Effector memory CD8-positive, alpha-beta T cell (primary cell): Measurements from ENCODE around the gene DLL3.
"Not testable (repeated sequence)": the region's sequence is repeated elsewhere in the genome, so short reads cannot be mapped to it uniquely, and the experiment has no call there.

Experiments used
- ATAC-seq: fragments of 150-1000 bp; cut with Tn5 transposase; replicated peaks from 2 replicates; pipeline ENCODE4 v1.10.0; 2021; ENCODE audit warnings: mild to moderate bottlenecking, moderate library complexity
- DNase-seq, 3 experiments: peaks; one replicate each; pipeline ENCODE4 v3.0.0; 2021
- H3K27ac Mint-ChIP-seq, 2 donors: one replicate each; pipeline ENCODE4 v1.8.0; 2022; ENCODE audit warnings: mild to moderate bottlenecking in 2 of 2, mixed read lengths in 2 of 2, moderate library complexity in 2 of 2
- H3K27me3 Mint-ChIP-seq, 2 donors: one replicate each; pipeline ENCODE4 v1.8.0; 2022; ENCODE audit warnings: mixed read lengths in 2 of 2
- H3K36me3 Mint-ChIP-seq: one replicate; pipeline ENCODE4 v1.8.0; 2022; ENCODE audit warnings: mild to moderate bottlenecking, moderate library complexity, mixed read lengths; ENCODE audit not compliant: insufficient read depth
- H3K4me1 Mint-ChIP-seq, 2 donors: one replicate each; pipeline ENCODE4 v1.8.0; 2022; ENCODE audit warnings: low read depth in 2 of 2, mixed read lengths in 2 of 2
- H3K4me3 Mint-ChIP-seq, 2 donors: one replicate each; pipeline ENCODE4 v1.8.0; 2022; ENCODE audit warnings: mild to moderate bottlenecking in 2 of 2, mixed read lengths in 2 of 2, moderate library complexity in 2 of 2
- H3K9me3 Mint-ChIP-seq, 2 donors: one replicate each; pipeline ENCODE4 v1.8.0; 2022; ENCODE audit warnings: mixed read lengths in 2 of 2
- total RNA-seq, 9 experiments: gene quantifications; one replicate each; lab custom pipeline; 2026; lab: John Stamatoyannopoulos, UW

Gene DLL3, protein sequence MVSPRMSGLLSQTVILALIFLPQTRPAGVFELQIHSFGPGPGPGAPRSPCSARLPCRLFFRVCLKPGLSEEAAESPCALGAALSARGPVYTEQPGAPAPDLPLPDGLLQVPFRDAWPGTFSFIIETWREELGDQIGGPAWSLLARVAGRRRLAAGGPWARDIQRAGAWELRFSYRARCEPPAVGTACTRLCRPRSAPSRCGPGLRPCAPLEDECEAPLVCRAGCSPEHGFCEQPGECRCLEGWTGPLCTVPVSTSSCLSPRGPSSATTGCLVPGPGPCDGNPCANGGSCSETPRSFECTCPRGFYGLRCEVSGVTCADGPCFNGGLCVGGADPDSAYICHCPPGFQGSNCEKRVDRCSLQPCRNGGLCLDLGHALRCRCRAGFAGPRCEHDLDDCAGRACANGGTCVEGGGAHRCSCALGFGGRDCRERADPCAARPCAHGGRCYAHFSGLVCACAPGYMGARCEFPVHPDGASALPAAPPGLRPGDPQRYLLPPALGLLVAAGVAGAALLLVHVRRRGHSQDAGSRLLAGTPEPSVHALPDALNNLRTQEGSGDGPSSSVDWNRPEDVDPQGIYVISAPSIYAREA
- 0 to 3.2 (median 0.51) reads per million in 9 experiments for total RNA-seq

DNA sequence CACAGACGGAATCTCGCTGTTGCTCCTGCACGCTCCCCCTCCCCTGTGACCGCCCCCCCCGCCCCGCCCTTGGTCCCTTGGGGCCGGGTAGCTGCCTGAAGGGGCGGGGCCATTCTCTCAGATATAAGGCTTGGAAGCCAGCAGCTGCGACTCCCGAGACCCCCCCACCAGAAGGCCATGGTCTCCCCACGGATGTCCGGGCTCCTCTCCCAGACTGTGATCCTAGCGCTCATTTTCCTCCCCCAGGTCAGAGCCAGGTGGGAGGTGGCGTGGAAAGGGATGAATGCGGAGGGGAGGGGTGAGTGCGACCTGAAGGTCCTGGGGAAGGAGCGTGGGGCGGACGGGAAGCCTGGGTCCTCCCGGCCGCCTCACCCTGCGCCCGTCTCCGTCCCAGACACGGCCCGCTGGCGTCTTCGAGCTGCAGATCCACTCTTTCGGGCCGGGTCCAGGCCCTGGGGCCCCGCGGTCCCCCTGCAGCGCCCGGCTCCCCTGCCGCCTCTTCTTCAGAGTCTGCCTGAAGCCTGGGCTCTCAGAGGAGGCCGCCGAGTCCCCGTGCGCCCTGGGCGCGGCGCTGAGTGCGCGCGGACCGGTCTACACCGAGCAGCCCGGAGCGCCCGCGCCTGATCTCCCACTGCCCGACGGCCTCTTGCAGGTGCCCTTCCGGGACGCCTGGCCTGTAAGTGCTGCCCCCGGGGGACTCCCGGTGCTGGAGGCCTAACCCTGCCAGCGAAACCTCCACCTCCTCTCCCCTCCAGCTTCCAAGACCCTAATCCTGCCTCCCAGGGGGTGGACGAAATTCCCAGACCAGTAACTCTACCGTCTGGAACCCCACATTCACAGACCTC, at the start of gene DLL3:
TSS of gene DLL3 (plus strand) at position 150 of the 845 bp plus-strand sequence. CDS start at position 178, 28 bp downstream.
- Mint-ChIP-seq H3K36me3 (peaks cover 12% of the 10 kb centered on the region), H3K27me3 (peaks cover 64 to 69% of the 10 kb centered on the region in 2 donors), H3K27ac (no peak within 1 kb of the TSS), H3K4me3 (peak within 1 kb of the TSS; percentile 69 to 71), H3K4me1 (peaks cover 23 to 28% of the 10 kb centered on the region in 2 donors), H3K9me3 (no peaks in the 10 kb centered on the region)
- no peak for DNase-seq
- peak; percentile 2 for ATAC-seq

DNA sequence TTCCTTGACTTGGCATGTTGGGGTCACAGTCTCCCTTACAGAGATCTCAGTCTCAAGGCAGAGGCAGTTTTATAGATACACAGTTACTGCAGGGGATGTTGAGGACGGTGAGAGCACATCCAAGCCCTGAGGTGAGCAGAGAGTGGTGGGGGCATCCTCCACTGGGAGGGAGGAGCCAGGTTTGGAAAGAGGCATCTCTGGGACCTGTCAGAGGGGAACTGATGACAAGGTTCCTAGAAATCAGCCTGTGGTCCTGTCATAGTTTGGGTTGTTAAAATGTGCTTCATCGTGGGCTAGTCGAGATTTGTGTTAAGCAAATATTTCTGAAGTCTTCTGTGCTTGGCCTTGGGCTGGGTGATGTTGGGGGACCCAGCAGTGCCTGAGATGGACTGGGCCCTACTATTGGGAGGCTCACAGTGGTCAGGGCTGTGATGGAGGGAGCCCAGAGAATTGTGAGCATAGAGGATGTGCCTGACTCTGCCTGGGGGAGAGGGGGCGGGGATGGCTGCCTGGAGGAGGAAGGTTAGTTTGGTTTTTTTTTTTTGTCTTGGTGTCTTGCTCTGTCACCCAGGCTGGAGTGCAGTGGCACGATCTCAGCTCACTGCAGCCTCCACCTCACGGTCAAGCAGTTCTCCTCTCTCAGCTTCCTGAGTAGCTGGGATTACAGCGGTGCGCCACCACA, 49.5 kb upstream of the DLL3 start:
- Mint-ChIP-seq H3K27me3 (no peaks in the 10 kb centered on the region), H3K36me3 (peaks cover 59% of the 10 kb centered on the region), H3K27ac (peak overlapping the region; percentile 97 to 100), H3K4me1 (peaks cover 64 to 74% of the 10 kb centered on the region in 2 donors), H3K9me3 (no peaks in the 10 kb centered on the region), H3K4me3 (peak overlapping the region; percentile 91 to 97)
- DNase-seq (no peak), ATAC-seq (no peak)

- Mint-ChIP-seq H3K36me3 (peaks cover 62% of the 10 kb centered on the region), H3K4me1 (peaks cover 57 to 68% of the 10 kb centered on the region in 2 donors), H3K27ac (peak overlapping the region in 1 of 2 donors; percentile 78)
- not testable (repeated sequence) for H3K27me3 Mint-ChIP-seq, DNase-seq, ATAC-seq, H3K4me3 Mint-ChIP-seq, H3K9me3 Mint-ChIP-seq
Measured at GRCh38 chr19:39451257-39451656, 47.5 kb upstream of the DLL3 start.

- Mint-ChIP-seq H3K9me3 (no peaks in the 10 kb centered on the region), H3K4me3 (no peak overlapping the region), H3K27ac (no peak overlapping the region), H3K36me3 (peaks cover 96% of the 10 kb centered on the region), H3K27me3 (no peaks in the 10 kb centered on the region), H3K4me1 (peaks cover 3 to 21% of the 10 kb centered on the region in 2 donors)
- DNase-seq (no peak), ATAC-seq (no peak)
Measured at GRCh38 chr19:39463403-39463802, 35.3 kb upstream of the DLL3 start.

- Mint-ChIP-seq H3K27ac (peak overlapping the region in 1 of 2 donors; percentile 3), H3K27me3 (no peaks in the 10 kb centered on the region)
Measured at GRCh38 chr19:39465956-39466747, 32.6 kb upstream of the DLL3 start.

GRCh38 chr19:39467941-39468340, 30.8 kb upstream of the DLL3 start:
- H3K27me3 Mint-ChIP-seq: no peaks in the 10 kb centered on the region
- DNase-seq (no peak), ATAC-seq (no peak)
- H3K36me3 Mint-ChIP-seq: peaks cover 95% of the 10 kb centered on the region
- H3K4me3 Mint-ChIP-seq: no peak overlapping the region
- H3K9me3 Mint-ChIP-seq: no peaks in the 10 kb centered on the region
- peaks cover 9 to 16% of the 10 kb centered on the region in 2 donors for H3K4me1 Mint-ChIP-seq
- peak overlapping the region; percentile 29 to 71 for H3K27ac Mint-ChIP-seq

More at GRCh38 chr19:39465956-39466747, 32.6 kb upstream of the DLL3 start:
- DNase-seq: no peak
- no peak overlapping the region for H3K4me3 Mint-ChIP-seq
- H3K9me3 Mint-ChIP-seq: no peaks in the 10 kb centered on the region
- H3K36me3 Mint-ChIP-seq: peaks cover 99% of the 10 kb centered on the region
- ATAC-seq: no peak
- peaks cover 5 to 13% of the 10 kb centered on the region in 2 donors for H3K4me1 Mint-ChIP-seq

DNA sequence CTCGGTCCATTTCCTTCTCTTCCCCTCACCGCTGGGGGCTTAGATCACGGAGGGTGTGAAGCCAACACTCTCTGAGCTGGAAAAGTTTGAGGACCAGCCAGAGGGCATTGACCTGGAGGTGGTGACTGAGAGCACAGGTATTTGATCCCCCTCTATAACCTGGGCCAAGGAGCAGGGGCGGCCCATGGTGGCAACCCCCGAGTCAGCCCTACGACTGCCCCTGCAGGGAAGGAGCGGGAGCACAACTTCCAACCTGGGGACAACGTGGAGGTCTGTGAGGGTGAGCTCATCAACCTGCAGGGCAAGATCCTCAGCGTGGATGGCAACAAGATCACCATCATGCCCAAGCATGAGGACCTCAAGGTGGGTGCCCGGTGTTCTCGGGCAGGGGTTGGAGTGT, 29.7 kb upstream of the DLL3 start:
- peak overlapping the region; percentile 56 to 79 for H3K27ac Mint-ChIP-seq
- no peaks in the 10 kb centered on the region for H3K27me3 Mint-ChIP-seq

GRCh38 chr19:39469567-39469966, 29.2 kb upstream of the DLL3 start:
- peaks cover 93% of the 10 kb centered on the region for H3K36me3 Mint-ChIP-seq

More for the DNA sequence above, 29.7 kb upstream of the DLL3 start:
- Mint-ChIP-seq H3K4me1 (peaks cover 10 to 19% of the 10 kb centered on the region in 2 donors), H3K4me3 (no peak overlapping the region), H3K9me3 (no peaks in the 10 kb centered on the region), H3K36me3 (peaks cover 93% of the 10 kb centered on the region)
- ATAC-seq: no peak
- no peak for DNase-seq

DNA sequence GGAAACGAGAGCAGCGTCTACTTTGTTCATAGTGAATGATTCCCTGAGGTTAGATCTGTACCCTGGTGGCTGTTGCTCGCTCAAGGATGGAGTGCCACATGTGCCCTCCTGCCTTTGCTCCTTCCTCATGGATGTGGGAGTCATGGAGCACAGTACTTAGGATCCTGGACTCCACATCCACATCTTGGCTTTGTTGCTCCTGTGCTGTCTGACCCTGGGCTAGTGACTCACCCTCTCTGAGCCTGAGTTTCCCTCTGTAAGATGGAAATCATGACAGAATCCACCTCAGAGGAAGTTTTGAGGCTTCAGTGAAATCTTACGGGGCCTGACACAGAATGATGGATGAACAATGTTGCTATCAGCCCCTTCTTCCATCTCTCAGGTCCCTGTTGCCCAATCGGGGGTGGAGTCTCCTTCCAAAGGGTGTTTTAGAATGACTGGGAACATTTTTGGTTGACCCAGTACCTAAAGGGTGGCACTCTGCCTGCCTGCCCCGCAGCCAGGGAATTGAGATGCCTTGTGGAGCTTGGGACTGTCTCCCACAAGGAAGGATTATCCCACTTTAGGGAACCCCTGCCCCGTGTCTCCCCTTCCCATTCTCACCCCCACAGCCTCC, 27.9 kb upstream of the DLL3 start:
- peaks cover 93% of the 10 kb centered on the region for H3K36me3 Mint-ChIP-seq
- H3K4me1 Mint-ChIP-seq: peaks cover 11 to 21% of the 10 kb centered on the region in 2 donors
- H3K27ac Mint-ChIP-seq: peak overlapping the region in 1 of 2 donors; percentile 92
- DNase-seq (no peak), ATAC-seq (no peak)
- no peak overlapping the region for H3K4me3 Mint-ChIP-seq
- no peaks in the 10 kb centered on the region for H3K27me3 Mint-ChIP-seq
- H3K9me3 Mint-ChIP-seq: no peaks in the 10 kb centered on the region

More at GRCh38 chr19:39469567-39469966, 29.2 kb upstream of the DLL3 start:
- Mint-ChIP-seq H3K27me3 (no peaks in the 10 kb centered on the region), H3K4me3 (no peak overlapping the region), H3K27ac (peak overlapping the region; percentile 56 to 79), H3K9me3 (no peaks in the 10 kb centered on the region), H3K4me1 (peaks cover 11 to 21% of the 10 kb centered on the region in 2 donors)
- DNase-seq: no peak
- no peak for ATAC-seq

DNA sequence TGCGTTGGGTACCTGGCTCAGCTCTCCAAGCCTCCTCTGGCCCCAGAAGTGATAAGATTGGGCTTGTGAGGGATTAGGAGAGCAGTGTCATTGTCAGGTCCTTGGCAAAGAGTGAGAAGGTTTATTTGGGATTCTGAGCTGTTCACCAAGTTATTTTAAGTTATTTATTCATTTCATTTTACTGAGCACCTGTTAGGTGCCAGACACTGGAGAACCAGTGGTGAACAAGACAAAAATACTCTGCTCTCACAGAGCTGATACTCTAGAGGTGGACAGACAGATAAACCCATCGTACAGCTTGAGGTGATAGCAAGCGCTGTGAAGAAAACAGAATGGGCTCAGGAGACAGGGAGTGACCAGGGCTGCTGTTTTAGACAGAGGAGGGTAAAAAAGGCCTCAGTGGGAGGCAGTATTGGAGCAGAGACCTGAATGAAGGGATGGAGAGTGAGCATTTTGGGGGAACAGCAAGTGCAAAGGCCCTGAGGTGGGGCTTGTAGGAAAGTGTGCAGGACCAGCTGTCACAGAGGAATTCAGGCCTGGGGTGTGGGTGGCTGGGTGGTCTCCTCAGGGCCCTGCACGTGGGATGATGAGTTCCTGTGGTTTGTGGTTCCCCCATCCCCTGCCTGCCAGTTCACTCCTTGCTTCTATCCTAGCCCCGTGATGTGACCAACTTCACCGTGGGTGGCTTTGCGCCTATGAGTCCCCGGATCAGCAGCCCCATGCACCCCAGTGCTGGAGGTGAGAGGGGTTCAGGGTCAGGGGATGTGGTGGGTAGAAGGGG, 26.8 kb upstream of the DLL3 start:
- DNase-seq (no peak), ATAC-seq (no peak)
- Mint-ChIP-seq H3K4me3 (no peak overlapping the region), H3K4me1 (peaks cover 11 to 21% of the 10 kb centered on the region in 2 donors), H3K36me3 (peaks cover 93% of the 10 kb centered on the region), H3K27me3 (no peaks in the 10 kb centered on the region), H3K9me3 (no peaks in the 10 kb centered on the region), H3K27ac (peak overlapping the region; percentile 74 to 92)

DNA sequence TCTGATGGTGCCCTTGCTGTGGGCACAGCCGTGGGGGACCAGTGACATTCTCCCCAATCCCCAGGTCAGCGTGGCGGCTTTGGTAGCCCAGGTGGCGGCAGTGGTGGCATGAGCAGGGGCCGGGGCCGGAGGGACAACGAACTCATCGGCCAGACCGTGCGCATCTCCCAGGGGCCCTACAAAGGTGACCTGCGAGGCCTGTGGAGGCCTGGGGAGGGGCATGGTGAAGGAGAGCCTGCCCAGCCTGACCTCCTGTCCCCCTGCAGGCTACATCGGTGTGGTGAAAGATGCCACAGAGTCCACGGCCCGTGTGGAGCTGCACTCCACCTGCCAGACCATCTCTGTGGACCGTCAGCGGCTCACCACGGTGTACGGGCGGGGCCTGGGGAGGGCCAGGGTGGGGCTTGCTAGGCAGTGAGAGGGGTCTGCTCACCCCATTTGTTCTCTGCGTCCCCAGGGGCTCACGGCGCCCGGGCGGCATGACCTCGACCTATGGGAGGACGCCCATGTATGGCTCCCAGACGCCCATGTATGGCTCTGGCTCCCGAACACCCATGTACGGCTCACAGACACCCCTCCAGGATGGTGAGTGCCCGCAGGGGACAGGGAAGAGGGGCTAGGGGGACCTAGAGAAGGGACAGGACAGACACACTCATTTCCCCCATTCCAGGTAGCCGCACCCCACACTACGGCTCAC, 25.9 kb upstream of the DLL3 start:
- Mint-ChIP-seq H3K4me1 (peaks cover 11 to 21% of the 10 kb centered on the region in 2 donors), H3K9me3 (no peaks in the 10 kb centered on the region), H3K36me3 (peaks cover 92% of the 10 kb centered on the region), H3K27me3 (no peaks in the 10 kb centered on the region), H3K4me3 (no peak overlapping the region), H3K27ac (peak overlapping the region in 1 of 2 donors; percentile 92)
- ATAC-seq (no peak), DNase-seq (no peak)
